Prostate gland (tissue), 1 donor: ENCODE measurements around the gene HDAC4.

Experiments used
- POLR2A ChIP-seq: fragments of 450-650 bp; IDR thresholded peaks from one replicate; pipeline ENCODE4 v1.6.1; 2016; ENCODE audit warnings: antibody characterized with exemption, mild to moderate bottlenecking
- POLR2AphosphoS5 ChIP-seq: sonication (generic); formaldehyde crosslinking; IDR thresholded peaks from one replicate; pipeline ENCODE4 v1.6.1; 2017; ENCODE audit warnings: antibody characterized with exemption

DNA sequence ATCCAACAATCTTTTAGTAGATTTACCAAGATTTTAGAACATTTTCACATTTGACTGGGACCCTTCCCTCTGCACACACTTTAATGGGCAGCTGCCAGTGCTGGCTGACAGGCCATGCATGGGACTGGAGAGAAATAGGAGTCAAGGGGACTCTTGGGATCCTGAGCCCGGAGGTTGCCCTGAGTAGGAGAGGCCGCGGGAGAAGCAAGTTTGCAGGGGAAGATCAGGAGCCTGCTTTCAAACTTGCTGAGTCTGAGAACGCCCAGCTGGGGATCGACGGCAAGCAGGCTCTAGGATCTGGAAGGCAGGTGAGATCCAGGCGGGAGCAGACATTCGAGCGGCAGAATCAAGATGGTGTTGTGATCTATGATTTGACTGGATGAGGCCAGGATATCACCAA lies 186.1 kb downstream of the HDAC4 start:
- no peak for TF ChIP-seq POLR2A
- no peak for TF ChIP-seq POLR2AphosphoS5
